HG02973 (cell line): ENCODE data around the gene ST6GAL2.

Experiments used
- ATAC-seq: cut with Tn5 transposase; IDR thresholded peaks from one replicate; pipeline ENCODE4 v1.9.1; 2021; ENCODE audit warnings: moderate library complexity; ENCODE audit not compliant: unreplicated experiment

The ST6GAL2 gene

DNA sequence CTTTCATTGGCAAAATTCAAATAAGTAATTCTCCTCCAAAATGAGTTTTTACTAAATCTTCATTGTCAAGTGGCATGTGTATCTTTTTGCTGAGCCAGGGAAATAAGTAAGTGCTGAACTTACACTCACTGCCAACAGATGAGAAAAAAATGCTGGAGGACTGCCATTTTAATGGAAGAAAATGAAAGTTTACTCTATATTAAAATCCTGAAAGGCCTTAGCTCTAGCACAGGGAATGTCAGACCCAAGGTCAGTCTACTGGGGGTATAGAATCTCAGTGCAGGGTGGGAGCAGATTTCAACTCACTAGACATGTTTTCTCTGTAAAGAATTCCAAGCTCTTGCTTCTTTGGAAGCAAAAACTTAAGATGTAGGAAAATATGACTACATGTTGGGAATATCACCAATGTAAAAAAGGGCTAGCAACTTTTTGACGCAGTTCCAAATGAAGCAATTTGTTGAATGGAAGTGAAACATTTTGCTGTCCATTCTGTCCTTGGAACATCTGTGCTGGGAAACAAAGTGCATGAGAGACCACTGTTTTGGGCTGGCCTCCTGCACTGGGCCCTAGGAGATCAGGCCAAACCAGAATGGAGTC, 127.0 kb downstream of the ST6GAL2 start:
- ATAC-seq: no peak
